ES-I3 (cell line): Measurements from ENCODE around the gene MRI1.
A peak's percentile ranks its signal among the peaks of the same experiment; 100 is the strongest.
"Not testable (repeated sequence)": the region's sequence is repeated elsewhere in the genome, so short reads cannot be mapped to it uniquely, and the experiment has no call there.

Experiments
- H3K36me3 ChIP-seq: 2 replicates; pipeline ENCODE4 v1.6.1; 2013; ENCODE audit warnings: mild to moderate bottlenecking, low read length, control low read depth, moderate library complexity; ENCODE audit not compliant: insufficient read depth
- H3K4me1 ChIP-seq: 2 replicates; pipeline ENCODE4 v1.6.1; 2013; ENCODE audit warnings: mild to moderate bottlenecking, control low read depth, low read length; ENCODE audit not compliant: insufficient read depth
- H3K9ac ChIP-seq: 2 replicates; pipeline ENCODE4 v1.6.1; 2013; ENCODE audit warnings: low read depth, mild to moderate bottlenecking, low read length, moderate library complexity
- H3K9me3 ChIP-seq: 2 replicates; pipeline ENCODE4 v1.6.1; 2013; ENCODE audit warnings: mild to moderate bottlenecking, low read length, moderate library complexity; ENCODE audit not compliant: control insufficient read depth, insufficient read depth

MRI1 gene

DNA sequence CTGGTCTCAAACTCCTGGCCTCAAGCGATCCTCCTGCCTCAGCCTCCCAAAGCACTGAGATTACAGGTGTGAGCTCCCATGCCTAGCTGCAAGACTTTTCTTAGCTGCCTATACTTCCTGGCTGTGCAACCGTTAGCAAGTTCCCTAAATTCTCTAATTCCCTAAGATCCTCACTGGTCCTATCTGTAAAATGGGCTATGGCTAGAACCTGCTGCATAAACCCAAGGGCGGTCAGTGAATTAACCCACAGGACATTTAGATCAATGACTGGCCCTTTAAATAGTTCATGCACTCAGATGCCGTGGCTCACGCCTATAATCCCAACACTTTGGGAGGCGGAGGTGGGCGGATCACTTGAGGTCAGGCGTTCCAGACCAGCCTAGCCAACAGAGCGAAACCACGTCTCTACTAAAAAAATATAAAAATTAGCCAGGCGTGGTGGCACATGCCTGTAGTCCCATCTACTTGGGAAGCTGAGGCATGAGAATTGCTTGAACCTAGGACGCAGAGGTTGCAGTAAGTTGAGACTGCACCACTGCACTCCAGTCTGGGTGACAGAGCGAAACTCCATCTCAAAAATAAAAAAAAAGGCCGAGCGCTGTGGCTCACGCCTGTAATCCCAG, 5.8 kb downstream of the MRI1 start:
- Histone ChIP-seq H3K9me3 (no peaks in the 10 kb centered on the region), H3K36me3 (no peaks in the 10 kb centered on the region), H3K4me1 (no peaks in the 10 kb centered on the region), H3K9ac (no peak overlapping the region)

DNA sequence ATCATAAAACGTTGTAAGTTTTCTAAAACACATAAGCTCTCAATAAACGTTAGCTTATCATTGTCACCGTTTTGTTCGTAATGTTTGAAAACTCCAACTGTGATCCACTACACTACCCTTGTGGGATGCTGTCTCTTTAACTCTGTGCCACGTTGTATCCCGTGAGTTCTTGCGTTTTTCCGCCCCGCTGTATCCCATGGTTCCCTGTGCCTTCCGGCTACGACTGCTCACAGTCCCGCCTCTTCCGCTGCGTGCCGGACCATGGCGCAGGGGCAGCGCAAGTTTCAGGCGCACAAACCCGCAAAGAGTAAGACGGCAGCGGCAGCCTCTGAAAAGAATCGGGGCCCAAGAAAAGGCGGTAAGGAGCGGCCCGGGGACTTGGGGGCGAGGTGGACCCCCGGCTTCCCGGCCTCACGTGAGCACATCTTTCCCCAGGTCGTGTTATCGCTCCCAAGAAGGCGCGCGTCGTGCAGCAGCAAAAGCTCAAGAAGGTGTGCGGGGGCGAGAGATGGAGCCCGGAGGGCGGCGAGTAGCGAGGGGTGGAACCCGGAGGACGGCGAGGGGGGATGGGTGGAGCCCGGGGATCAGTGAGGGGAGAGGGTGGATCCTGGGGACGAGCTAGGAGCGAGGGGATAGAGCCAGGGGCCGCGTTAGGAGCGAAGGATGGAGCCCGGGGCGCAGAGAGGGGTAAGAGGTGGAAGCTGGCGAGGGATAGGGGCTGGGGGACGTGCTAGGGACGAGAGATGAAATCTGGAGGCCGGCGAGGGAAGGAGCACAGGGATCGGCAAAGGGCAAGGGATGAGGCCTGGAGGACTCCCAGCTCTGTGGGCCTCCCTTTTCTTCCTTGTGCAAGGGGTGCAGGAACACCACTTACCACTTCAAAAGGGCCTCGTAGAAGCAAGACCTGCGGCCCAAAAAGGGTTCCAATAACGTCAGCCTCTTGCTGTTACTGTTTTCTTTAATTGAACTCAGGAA, 10.2 kb downstream of the MRI1 start, which contains the start of gene C19orf53:
TSS of gene C19orf53 (plus strand) at position 240 of the 975 bp plus-strand sequence. CDS start at position 262, 22 bp downstream.
- H3K9ac ChIP-seq, result peak within 1 kb of the TSS; percentile 97
- H3K9me3 ChIP-seq, result no peaks in the 10 kb centered on the region
- no peaks in the 10 kb centered on the region for H3K4me1 ChIP-seq
- peaks cover 13% of the 10 kb centered on the region; the same call in 1 of the 2 replicates for H3K36me3 ChIP-seq

DNA sequence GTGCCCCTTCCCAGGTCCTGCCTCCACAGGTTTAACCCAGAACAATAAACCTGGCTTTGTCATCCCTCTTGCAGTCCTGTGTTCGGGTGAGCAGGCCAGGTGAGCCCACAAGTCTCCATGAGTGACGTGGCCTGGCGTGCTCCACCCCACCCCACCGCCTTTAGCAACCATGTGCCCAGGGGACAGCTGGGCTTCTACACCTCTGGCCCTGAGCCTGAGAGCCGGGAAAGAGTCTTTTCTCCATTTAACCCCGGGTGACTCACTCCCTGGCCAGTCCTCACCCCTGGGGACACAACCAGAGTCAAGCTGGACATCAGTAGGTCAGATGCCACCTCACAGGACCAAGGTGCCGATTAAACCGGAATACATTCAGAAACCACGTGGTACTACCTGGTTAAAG, 14.1 kb downstream of the MRI1 start:
- Histone ChIP-seq H3K36me3 (peaks cover 14% of the 10 kb centered on the region; the same call in 1 of the 2 replicates), H3K9me3 (no peaks in the 10 kb centered on the region), H3K9ac (no peak overlapping the region), H3K4me1 (0 out of 2 replicates have a peak, but pooled peaks cover 2% of the 10 kb centered on the region)

DNA sequence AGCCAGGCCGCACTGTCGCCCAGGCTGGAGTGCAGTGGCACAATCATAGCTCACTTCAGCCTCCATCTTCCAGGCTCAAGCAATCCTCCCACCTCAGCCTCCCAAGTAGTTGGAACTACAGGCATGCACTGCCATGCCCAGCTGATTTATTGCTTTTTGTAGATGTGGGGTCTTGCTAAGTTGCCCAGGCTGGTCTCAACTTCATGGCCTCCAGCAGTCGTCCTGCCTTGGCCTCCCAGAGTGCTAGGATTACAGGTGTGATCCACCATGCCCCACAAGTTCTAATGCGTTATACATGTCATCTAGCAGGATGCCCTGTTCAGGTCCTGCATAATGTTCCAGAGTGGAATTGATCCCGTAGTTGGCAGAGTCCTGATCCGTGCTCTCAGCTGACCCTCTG, 14.5 kb downstream of the MRI1 start:
- Histone ChIP-seq H3K4me1 (0 out of 2 replicates have a peak, but pooled peaks cover 3% of the 10 kb centered on the region), H3K9ac (no peak overlapping the region), H3K9me3 (no peaks in the 10 kb centered on the region), H3K36me3 (peaks cover 14% of the 10 kb centered on the region; the same call in 1 of the 2 replicates)

DNA sequence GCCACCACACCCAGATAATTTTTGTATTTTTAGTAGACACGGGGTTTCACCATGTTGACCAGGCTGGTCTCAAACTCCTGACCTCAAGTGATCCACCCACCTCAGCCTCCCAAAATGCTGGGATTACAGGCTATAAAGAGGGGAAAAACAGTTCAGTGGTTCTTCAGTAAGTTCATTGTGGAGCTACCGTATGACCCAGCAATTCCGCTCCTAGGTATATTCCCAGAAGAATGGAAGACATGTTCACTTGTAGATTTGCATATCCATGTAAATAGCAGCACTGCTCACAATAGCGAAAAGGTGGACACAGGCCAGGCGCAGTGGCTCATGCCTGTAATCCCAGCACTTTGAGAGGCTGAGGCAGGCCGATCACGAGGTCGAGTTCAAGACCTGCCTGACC, 15.5 kb downstream of the MRI1 start:
- H3K9me3 ChIP-seq, H3K4me1 ChIP-seq, H3K9ac ChIP-seq: not testable (repeated sequence)
- H3K36me3 ChIP-seq, result peaks cover 14% of the 10 kb centered on the region; the same call in 1 of the 2 replicates

DNA sequence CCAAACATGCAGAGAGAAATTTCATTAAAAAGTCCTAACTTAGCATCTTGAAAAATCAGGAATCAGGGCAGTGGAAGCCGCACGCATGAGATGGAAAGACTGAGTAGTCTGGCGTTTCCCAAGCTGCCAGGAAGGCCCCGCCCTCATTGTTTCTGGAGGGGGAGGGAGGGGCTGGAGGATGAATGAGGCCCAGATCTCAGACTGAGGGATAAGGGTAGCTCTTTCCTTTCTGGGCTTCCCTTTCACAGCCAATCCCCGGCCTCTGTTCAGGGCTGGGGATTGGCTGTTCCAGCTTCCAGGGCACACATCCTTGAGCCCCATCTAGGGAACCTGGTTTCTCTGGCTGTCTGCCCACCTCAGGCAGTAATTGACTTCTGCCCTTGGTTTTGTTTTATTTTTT, 17.2 kb downstream of the MRI1 start:
- Histone ChIP-seq H3K9ac (peak overlapping the region; percentile 8; the same call in 1 of the 2 replicates), H3K4me1 (peaks cover 3% of the 10 kb centered on the region; the same call in 1 of the 2 replicates), H3K9me3 (no peaks in the 10 kb centered on the region), H3K36me3 (peaks cover 14% of the 10 kb centered on the region; the same call in 1 of the 2 replicates)

DNA sequence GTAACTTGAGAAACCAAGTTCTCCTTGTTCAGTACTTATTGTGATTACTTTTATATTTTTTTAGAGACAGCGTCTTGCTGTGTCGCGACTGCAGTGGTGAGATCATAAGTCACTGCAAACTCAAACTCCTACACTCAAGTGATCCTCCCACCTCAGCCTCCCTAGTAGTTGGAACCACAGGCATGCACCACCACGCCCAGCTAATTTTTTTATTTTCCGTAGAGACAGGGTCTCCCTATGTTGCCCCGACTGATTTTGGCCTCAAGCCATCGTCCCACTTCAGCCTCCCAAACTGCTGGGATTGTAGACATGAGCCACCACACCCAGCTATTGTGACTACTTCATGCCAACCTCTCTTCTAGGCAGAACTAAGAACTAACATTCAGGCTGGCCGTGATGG, 18.2 kb downstream of the MRI1 start:
- H3K9ac ChIP-seq, result no peak overlapping the region
- H3K9me3 ChIP-seq, result no peaks in the 10 kb centered on the region
- H3K4me1 ChIP-seq, result peaks cover 3% of the 10 kb centered on the region; the same call in 1 of the 2 replicates
- H3K36me3 ChIP-seq, result peaks cover 14% of the 10 kb centered on the region; the same call in 1 of the 2 replicates

DNA sequence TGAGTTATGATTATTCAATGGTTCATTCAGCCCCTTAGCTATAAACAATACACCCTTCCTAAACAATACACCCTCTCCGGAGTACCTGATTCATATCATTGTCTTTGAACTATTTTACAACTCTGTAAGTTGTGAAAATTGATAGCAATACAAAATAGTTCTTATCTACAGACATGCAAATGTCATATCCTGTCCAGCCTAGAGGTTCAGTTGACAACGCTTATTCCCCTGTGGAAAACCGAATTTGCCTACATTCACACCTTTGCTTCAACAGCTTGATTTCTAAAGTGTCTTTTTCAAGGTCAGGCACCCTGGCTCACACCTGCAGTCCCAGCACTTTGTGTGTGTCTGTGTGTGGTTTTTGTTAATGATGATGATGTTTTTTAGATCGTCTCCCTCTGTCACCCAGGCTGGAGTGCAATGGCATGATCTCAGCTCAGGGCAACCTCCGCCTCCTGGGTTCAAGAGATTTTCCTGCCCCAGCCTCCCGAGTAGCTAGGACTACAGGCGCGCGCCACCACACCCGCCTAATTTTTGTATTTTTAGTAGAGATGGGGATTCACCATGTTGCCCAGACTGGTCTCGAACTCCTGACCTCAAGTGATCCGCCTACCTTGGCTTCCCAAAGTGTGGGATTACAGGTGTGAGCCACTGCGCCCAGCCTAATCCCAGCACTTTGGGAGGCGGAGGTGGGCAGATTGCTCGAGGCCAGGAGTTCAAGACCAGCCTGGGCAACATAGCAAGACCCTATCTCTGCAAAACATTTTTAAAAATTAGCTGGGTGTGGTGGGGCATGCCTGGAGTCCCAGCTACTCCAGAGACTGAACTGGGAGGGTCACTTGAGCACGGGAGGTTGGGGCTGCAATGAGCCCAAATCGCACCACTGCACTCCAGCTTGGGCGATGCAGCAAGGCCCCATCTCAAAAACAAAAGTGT, 19.5 kb downstream of the MRI1 start:
- peaks cover 7% of the 10 kb centered on the region; the same call in 1 of the 2 replicates for H3K36me3 ChIP-seq
- peaks cover 3% of the 10 kb centered on the region; the same call in 1 of the 2 replicates for H3K4me1 ChIP-seq
- no peak overlapping the region for H3K9ac ChIP-seq
- no peaks in the 10 kb centered on the region for H3K9me3 ChIP-seq

DNA sequence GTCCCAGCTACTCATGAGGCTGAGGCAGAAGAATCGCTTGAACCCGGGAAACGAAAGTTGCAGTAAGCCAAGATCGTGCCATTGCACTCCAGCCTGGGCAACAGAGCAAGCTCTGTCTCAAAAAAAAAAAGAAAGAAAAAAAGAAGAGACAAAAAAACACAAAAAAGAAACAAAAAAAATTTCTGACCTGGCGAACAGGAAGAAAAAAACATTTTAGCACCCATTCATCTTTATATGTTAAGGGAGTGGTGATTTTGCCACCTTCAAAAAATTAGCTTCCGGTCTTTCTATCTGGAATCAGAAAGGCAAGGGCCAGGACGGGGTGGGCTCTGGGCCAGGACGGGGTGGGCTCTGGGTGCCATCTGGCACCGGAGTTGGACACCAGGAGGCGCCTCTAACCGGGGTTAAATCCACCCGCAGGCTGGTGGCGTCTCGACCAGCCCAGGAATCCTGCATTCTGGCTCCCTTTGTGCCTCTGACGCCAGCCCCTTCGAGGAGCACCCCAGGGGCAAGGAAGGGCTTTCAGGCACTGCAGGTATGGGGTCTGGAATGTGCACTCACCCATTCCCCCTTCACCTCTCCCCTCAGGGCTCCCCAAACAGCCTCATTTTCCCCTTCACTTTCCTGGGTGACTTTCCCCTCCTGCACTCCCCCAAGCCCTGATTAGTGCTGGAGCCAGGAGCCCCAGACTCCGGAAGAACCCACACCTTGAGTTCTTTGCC, 20.6 kb downstream of the MRI1 start:
- Histone ChIP-seq H3K9me3 (no peaks in the 10 kb centered on the region), H3K9ac (no peak overlapping the region), H3K4me1 (peaks cover 3% of the 10 kb centered on the region; the same call in 1 of the 2 replicates), H3K36me3 (no peaks in the 10 kb centered on the region)

DNA sequence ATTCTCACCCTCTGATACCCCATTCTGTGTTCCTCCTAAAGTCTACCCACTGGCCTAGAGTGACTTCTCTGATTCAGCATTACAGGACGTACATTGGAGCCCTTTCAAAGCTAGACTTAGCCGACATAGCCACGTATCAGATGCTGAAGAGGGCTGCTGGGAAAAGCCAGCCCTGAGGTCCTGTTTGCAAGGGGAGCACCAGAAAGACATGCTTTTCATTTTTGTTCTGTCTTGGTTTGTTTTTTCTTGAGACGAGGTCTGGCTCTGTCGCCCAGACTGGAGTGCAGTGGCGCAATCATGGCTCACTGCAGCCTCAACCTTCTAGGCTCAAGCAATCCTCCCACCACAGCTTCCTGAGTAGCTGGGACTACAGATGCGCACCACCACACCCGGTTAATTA, 24.7 kb downstream of the MRI1 start:
- Histone ChIP-seq H3K4me1 (no peaks in the 10 kb centered on the region; the same call in 1 of the 2 replicates), H3K9ac (no peak overlapping the region), H3K9me3 (no peaks in the 10 kb centered on the region), H3K36me3 (no peaks in the 10 kb centered on the region)

DNA sequence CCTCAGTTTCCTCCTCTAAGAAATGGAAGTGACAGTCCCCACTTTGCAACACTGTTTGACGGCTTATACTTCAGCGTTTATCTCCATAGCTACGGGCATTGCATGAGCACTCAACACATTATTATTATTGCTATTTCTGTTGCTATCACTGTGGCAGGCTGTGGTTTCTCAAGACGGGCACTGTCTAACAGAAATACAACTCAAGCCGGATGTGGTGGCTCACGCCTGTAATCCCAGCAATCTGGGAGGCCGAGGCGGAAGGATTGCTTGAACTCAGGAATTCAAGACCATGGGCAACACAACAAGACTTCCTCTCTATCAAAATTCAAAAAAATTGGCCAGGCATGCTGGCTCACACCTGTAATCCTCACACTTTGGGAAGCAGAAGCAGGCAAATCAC, 26.0 kb downstream of the MRI1 start:
- Histone ChIP-seq H3K9ac (no peak overlapping the region), H3K4me1 (peaks cover 5% of the 10 kb centered on the region; the same call in 1 of the 2 replicates), H3K9me3 (no peaks in the 10 kb centered on the region), H3K36me3 (no peaks in the 10 kb centered on the region)

DNA sequence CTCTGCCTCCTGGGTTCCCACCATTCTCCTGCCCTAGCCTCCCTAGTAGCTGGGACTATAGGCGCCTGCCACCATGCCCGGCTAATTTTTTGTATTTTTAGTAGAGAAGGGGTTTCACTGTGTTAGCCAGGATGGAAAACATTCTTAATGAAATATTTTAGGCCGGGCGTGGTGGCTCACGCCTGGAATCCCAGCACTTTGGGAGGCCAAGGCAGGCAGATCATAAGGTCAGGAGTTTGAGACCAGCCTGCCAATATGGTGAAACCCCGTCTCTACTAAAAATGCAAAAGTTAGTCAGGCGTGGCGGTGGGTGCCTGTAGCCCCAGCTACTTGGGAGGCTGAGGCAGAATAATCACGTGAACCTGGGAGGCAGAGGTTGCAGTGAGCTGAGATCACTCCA, 29.0 kb downstream of the MRI1 start:
- H3K9ac ChIP-seq, H3K4me1 ChIP-seq, H3K9me3 ChIP-seq, H3K36me3 ChIP-seq: not testable (repeated sequence)

DNA sequence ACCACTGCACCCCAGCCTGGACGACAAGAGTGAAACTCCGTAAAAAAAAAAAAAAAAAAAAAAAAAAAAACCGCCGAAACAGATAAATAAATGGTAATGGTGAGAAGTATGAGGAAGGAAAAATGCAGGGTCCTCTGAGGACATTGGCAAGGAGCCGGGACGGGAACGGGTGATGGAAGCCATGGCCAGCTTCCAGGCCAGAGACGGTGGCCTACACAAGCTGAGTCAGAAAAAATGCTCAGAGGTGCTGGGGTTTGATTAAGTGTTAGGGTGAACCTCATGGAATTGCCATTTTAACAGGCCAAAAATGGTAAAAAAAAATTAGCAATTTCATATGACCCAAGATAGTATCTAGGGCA, 30.1 kb downstream of the MRI1 start:
- no peaks in the 10 kb centered on the region for H3K36me3 ChIP-seq
- H3K9ac ChIP-seq, result peak overlapping the region; percentile 55; the same call in 1 of the 2 replicates
- H3K4me1 ChIP-seq, result peaks cover 5% of the 10 kb centered on the region; the same call in 1 of the 2 replicates
- H3K9me3 ChIP-seq, result no peaks in the 10 kb centered on the region
